ENCODE measurements around the gene RNF144A. TPM values are rescaled to one million over a fixed set of nuclear protein-coding genes. Genes with fewer than 3 reads are reported as not detected.
"Not testable (repeated sequence)": the region's sequence is repeated elsewhere in the genome, so short reads cannot be mapped to it uniquely, and the experiment has no call there.

RNF144A gene
- total RNA-seq, 6 experiments from 2014 or later, result 1.2 to 3.2 (median 2.0) TPM

- WGBS (ENCODE audit: insufficient coverage, low coverage, low lambda C conversion rate, missing lambda C conversion rate), result 63% methylated on average over 5 of the region's 5 CpGs
- ATAC-seq (peak; percentile 66 to 89 (median 78)), DNase-seq (no peak)
- H3K4me3 ChIP-seq, result no peak overlapping the region
- no peaks in the 10 kb centered on the region for H3K27me3 ChIP-seq
- intact Hi-C loops (cut with DNase I), result loop anchor here (5.0 to 10.0 kb wide), 2 partner anchors 138 to 145 kb away; no protein-coding TSS in a partner anchor
- no peaks in the 10 kb centered on the region for H3K9me3 ChIP-seq
- peak; percentile 56 to 80 (median 66) for TF ChIP-seq CTCF (IDR thresholded peaks at IDR 0.05)
- no peak for TF ChIP-seq POLR2A (IDR thresholded peaks at IDR 0.05)
- no peaks in the 10 kb centered on the region for H3K4me1 ChIP-seq
- no peaks in the 10 kb centered on the region for H3K36me3 ChIP-seq
- H3K27ac ChIP-seq, result no peak overlapping the region
Measured at GRCh38 chr2:6896930-6897759, 20.1 kb upstream of the RNF144A start.

- H3K27ac ChIP-seq; H3K36me3 ChIP-seq; H3K9me3 ChIP-seq; H3K4me1 ChIP-seq; H3K27me3 ChIP-seq; intact Hi-C loops (cut with DNase I); H3K4me3 ChIP-seq; ATAC-seq; DNase-seq: not testable (repeated sequence)
- 100% methylated on average over 2 of the region's 2 CpGs for WGBS (ENCODE audit: insufficient coverage, low coverage, low lambda C conversion rate, missing lambda C conversion rate)
Measured at GRCh38 chr2:6902581-6902980, 14.6 kb upstream of the RNF144A start.

GRCh38 chr2:6905668-6906067, 11.5 kb upstream of the RNF144A start:
- Histone ChIP-seq H3K4me1 (no peaks in the 10 kb centered on the region), H3K4me3 (no peak overlapping the region), H3K9me3 (no peaks in the 10 kb centered on the region), H3K36me3 (no peaks in the 10 kb centered on the region), H3K27ac (no peak overlapping the region), H3K27me3 (no peaks in the 10 kb centered on the region)
- TF ChIP-seq CTCF (IDR thresholded peaks at IDR 0.05) (no peak), POLR2A (IDR thresholded peaks at IDR 0.05) (no peak)
- DNase-seq (no peak), ATAC-seq (no peak)
- intact Hi-C loops (cut with DNase I), result no loop called here
- WGBS (ENCODE audit: insufficient coverage, low coverage, low lambda C conversion rate, missing lambda C conversion rate), result 88% methylated on average over 1 of the region's 1 CpG

GRCh38 chr2:6906165-6906741, 11.0 kb upstream of the RNF144A start:
- intact Hi-C loops (cut with DNase I), result no loop called here
- H3K4me1 ChIP-seq, result no peaks in the 10 kb centered on the region
- no peaks in the 10 kb centered on the region for H3K36me3 ChIP-seq
- H3K4me3 ChIP-seq, result no peak overlapping the region
- no peak for ATAC-seq
- H3K27me3 ChIP-seq, result no peaks in the 10 kb centered on the region
- H3K9me3 ChIP-seq, result no peaks in the 10 kb centered on the region
- no peak for DNase-seq
- TF ChIP-seq CTCF (IDR thresholded peaks at IDR 0.05), result no peak
- TF ChIP-seq POLR2A (IDR thresholded peaks at IDR 0.05), result no peak
- H3K27ac ChIP-seq, result no peak overlapping the region
- 60% methylated on average over 1 of the region's 1 CpG for WGBS (ENCODE audit: insufficient coverage, low coverage, low lambda C conversion rate, missing lambda C conversion rate)

GRCh38 chr2:6908291-6908690, 8.9 kb upstream of the RNF144A start:
- no peaks in the 10 kb centered on the region for H3K9me3 ChIP-seq
- H3K4me3 ChIP-seq, result no peak overlapping the region
- no peak for ATAC-seq
- no peak for DNase-seq
- H3K36me3 ChIP-seq, result no peaks in the 10 kb centered on the region
- 77% methylated on average over 2 of the region's 2 CpGs for WGBS (ENCODE audit: insufficient coverage, low coverage, low lambda C conversion rate, missing lambda C conversion rate)
- TF ChIP-seq CTCF (IDR thresholded peaks at IDR 0.05) (no peak), POLR2A (IDR thresholded peaks at IDR 0.05) (no peak)
- no peaks in the 10 kb centered on the region for H3K4me1 ChIP-seq
- intact Hi-C loops (cut with DNase I), result no loop called here
- no peaks in the 10 kb centered on the region for H3K27me3 ChIP-seq
- no peak overlapping the region for H3K27ac ChIP-seq

Measured in right lobe of liver (tissue), 6 donors.